ENCODE results near the gene PABPN1L.
"Not testable (repeated sequence)": the region's sequence is repeated elsewhere in the genome, so short reads cannot be mapped to it uniquely, and the experiment has no call there.

Gene PABPN1L

DNA sequence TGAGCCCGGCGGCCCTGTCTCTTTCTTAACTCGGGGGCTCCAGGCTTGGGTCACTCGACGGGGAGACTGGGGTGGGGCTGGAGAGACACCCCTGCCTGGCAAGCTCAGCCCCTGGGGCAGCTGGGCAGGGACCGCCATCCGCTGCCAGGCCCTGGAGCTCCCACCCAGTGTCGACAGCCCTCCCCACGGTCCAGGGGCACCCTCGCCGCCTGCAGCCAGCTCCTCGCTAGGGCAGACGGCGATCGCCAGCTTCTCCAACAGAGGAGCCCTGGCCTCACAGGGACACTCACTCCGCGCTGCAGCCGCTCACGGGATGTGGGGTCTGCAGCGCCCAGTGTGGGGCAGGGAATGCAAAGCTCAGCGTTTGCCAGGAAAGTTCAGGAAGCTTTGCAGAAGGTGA, 38.7 kb downstream of the PABPN1L start:
- DNase-seq (ENCODE audit: low spot score), result no peak

DNA sequence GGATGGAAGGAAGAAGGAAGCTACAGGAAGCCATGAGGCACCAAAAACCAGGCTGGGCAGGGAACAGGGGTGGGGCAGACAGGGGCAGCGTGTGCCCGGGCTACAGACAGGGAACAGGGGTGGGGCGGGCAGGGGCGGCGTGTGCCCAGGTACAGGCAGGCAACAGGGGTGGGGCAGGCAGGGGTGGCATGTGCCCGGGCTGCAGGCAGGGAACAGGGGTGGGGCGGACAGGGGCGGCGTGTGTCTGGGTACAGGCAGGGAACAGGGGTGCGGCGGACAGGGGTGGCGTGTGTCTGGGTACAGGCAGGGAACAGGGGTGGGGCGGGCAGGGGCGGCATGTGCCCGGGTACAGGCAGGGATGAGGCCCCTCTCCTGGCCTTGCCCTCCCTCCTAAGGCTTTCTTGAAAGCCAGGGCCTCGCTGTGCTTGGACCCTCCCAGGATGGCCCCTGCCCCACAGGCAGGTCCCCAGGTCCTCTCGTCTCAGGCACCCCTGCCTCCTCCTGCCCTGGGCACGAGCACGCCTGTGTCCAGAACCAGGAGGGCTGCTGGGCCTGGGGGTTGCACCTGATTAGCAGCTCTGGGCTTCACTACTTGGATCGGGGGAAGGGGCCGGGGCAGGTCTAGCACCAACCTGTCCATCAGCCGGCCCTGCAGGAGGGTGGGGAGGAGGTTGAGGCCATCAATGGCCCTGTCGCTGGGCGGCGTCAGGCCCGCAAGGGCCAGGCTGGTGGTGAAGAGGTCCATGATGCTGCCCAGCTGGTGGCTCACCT, 40.2 kb downstream of the PABPN1L start:
- no peak for DNase-seq (ENCODE audit: low spot score)

GRCh38 chr16:88825146-88825545, 41.3 kb downstream of the PABPN1L start:
- no peak for DNase-seq (ENCODE audit: low spot score)

DNA sequence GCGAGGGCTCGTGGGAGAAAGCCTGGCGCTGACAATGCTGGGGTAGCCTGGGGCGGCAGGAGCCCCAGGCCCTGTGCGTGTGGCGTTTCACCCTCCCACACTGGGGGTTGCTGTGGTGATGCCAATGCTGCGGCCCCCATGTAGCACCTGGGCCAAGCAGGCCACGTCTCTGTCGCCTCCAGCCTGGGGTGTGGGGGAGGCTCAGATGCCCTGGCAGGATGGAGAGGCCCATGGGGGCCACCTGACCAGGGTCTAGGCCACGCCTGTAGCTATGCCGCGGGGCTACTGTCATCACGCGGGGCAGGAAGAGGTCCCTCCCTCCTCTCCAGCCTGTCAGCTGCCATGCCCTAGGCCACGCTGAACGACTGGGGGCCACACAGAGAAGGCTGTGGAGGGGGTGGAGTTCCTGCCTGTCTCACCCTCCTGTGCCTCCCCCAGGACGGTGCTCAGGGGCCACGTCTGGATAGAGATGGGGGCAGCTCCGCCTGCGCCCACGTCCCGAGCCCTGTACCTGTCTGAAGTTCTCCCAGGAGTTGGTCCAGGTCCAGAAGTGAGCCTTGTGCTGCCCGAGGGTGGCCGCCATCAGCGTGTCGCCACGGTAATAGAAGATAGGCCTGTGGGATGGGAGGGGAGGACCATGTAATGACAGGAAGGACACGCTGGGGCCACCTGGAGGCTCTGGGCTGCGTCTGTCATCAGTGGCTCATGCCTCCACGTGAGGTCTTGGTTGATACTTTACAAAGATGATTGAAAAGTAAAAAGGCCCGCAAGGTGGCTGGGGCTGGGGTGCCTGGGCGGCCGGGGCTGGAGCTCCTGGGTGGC, 42.0 kb downstream of the PABPN1L start:
- no peak for DNase-seq (ENCODE audit: low spot score)

DNA sequence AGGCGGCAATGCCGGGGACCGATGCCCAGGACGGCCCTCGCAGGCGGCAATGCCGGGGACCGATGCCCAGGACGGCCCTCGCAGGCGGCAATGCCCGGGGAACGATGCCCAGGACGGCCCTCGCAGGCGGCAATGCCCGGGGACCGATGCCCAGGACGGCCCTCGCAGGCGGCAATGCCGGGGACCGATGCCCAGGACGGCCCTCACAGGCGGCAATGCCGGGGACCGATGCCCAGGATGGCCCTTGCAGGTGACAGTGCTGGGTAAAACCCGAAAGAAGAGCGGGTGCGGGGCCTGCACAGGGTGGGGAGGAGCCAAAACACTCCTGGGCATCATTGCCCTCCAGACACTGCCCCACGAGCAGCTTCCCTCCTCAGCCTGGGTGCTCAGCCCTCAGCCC, 42.8 kb downstream of the PABPN1L start:
- DNase-seq (ENCODE audit: low spot score), result not testable (repeated sequence)

GRCh38 chr16:88822281-88823040, 44.0 kb downstream of the PABPN1L start:
- no peak for DNase-seq (ENCODE audit: low spot score)

- no peak for DNase-seq (ENCODE audit: low spot score)
These were observed 45.2 kb downstream of the PABPN1L start for GRCh38 chr16:88821168-88821850.

- no peak for DNase-seq (ENCODE audit: low spot score)
These were observed 46.0 kb downstream of the PABPN1L start for GRCh38 chr16:88820385-88821025.

DNA sequence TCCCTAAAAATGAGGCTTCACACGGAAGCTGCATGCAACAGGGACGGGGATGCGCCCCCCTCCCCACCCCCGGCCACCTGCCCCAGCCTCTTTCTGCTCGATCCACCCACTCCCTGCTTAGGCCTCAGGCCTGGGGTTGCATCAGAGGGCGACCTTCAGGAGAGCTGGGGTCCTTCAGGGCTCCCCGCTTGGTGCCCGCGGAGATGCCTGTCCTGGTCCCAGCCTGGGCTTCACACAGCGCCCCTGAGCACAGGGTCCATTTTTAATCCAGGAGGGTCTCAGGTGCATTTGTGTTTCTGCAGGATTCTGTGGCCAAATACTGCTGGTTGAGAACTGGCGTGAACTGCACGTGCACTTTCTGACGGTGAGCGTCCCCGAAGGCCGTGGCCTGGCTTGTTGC, 47.3 kb downstream of the PABPN1L start:
- DNase-seq (ENCODE audit: low spot score), result no peak

DNA sequence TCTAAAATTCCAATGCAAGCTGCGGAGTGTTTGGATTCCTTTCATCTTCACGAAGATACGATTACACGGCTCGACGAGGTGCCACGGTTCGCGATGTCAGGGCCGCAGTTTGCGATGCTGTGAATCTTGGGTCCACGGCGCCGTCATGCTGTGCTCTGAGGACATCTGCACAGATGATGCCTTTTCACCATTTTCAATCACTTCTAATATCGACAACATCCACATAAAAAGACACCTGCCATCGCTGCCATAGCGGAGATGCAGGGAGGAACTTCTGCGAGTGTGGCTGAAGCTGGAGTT, 47.9 kb downstream of the PABPN1L start:
- no peak for DNase-seq (ENCODE audit: low spot score)

GRCh38 chr16:88817785-88818574, 48.5 kb downstream of the PABPN1L start:
- no peak for DNase-seq (ENCODE audit: low spot score)

DNA sequence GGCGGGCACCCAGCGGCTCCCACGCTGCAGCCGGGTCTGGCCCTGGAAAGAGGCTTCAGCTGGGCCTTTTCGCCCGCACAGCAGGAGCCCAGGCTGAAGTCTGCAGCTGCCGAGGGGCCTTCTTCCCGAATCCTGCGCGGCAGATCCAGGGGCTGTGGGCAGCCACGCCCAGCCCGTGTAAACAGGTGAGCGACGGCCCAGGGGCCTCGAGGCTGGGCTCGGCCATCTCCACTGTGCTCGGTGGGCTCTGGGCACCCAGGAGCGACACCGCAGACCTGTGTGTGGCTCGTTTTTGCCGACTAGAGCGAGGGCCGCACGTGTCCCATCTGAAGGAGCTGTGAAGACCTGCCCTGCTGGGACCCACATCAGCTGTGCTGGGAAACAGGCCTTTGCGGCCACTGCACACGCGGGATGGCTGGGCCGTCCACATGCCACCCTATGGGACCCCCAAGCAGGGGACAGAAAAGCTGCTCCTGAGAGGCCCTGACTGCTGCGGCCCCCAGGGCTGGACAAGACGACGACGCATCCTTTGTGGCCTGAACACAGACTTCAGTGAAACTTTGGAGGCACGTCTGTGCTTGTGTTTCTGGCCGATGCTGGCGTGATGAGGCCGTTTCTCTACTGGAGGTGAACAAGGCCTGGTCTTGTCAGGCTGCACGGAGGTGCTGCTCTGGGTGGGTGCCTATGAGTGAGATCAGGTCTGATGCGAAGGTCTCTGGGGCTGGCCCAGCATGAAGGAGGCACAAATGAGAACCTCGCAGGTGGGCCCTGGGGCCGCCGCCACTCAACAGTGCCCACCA, 49.5 kb downstream of the PABPN1L start:
- DNase-seq (ENCODE audit: low spot score), result no peak

- no peak for DNase-seq (ENCODE audit: low spot score)
These were observed 50.4 kb downstream of the PABPN1L start for GRCh38 chr16:88815901-88816589.

- no peak for DNase-seq (ENCODE audit: low spot score)
These were observed 51.2 kb downstream of the PABPN1L start for GRCh38 chr16:88815227-88815626.

- no peak for DNase-seq (ENCODE audit: low spot score)
These were observed 52.3 kb downstream of the PABPN1L start for GRCh38 chr16:88814144-88814502.

All from globus pallidus (tissue), 1 donor.